ENCODE measurements around the gene MGMT. TPM values are rescaled to one million over a fixed set of nuclear protein-coding genes. Genes with fewer than 3 reads are reported as not detected.

The MGMT gene
- total and polyA plus RNA-seq, 4 donors = 28.2 to 79.1 (median 46.0) TPM

GRCh38 chr10:129771991-129772431 lies 305.0 kb downstream of the MGMT start:
- Histone ChIP-seq H3K9ac (ENCODE audit: low read depth in 1 of 2, low read length in 2 of 2) (no peak overlapping the region), H3K4me3 (ENCODE audit: low read depth in 1 of 3, low read length in 3 of 3) (no peak overlapping the region), H3K36me3 (ENCODE audit: control insufficient read depth in 4 of 4, insufficient read depth in 3 of 4, low read depth in 1 of 4, low read length in 3 of 4) (peaks cover 0 to 25% (median 8%) of the 10 kb centered on the region in 4 donors), H3K4me1 (ENCODE audit: control insufficient read depth in 4 of 4, insufficient read depth in 4 of 4, low read length in 3 of 4) (no peaks in the 10 kb centered on the region), H3K27ac (ENCODE audit: low read depth in 1 of 2, low read length in 2 of 2) (no peak overlapping the region), H3K27me3 (ENCODE audit: control insufficient read depth in 4 of 4, insufficient read depth in 4 of 4, low read length in 3 of 4) (no peaks in the 10 kb centered on the region), H3K9me3 (ENCODE audit: control insufficient read depth in 4 of 4, low read length in 3 of 4) (no peaks in the 10 kb centered on the region)
- TF ChIP-seq YY1 (IDR thresholded peaks at IDR 0.05) (no peak), RXRA (IDR thresholded peaks at IDR 0.05) (no peak), RAD21 (IDR thresholded peaks at IDR 0.05) (no peak), ZBTB33 (IDR thresholded peaks at IDR 0.05) (no peak), REST (IDR thresholded peaks at IDR 0.05) (no peak), NR2F2 (IDR thresholded peaks at IDR 0.05) (no peak), ATF3 (IDR thresholded peaks at IDR 0.05) (no peak), EGR1 (IDR thresholded peaks at IDR 0.05; ENCODE audit: low read depth in 2 of 2) (no peak), SP1 (IDR thresholded peaks at IDR 0.05) (no peak), HNF4A (conservative IDR thresholded peaks at IDR 0.05) (no peak), CTCF (IDR thresholded peaks at IDR 0.05; ENCODE audit: low read depth, low read length, missing input control) (no peak), JUND (IDR thresholded peaks at IDR 0.05) (no peak)
- no peak for DNase-seq (ENCODE audit: low spot score)
- WGBS = 97% methylated on average over 13 of the region's 13 CpGs

GRCh38 chr10:129772468-129773358 lies 305.7 kb downstream of the MGMT start:
- no peak for DNase-seq (ENCODE audit: low spot score)
- Histone ChIP-seq H3K27ac (ENCODE audit: low read depth in 1 of 2, low read length in 2 of 2) (no peak overlapping the region), H3K4me3 (ENCODE audit: low read depth in 1 of 3, low read length in 3 of 3) (no peak overlapping the region), H3K4me1 (ENCODE audit: control insufficient read depth in 4 of 4, insufficient read depth in 4 of 4, low read length in 3 of 4) (no peaks in the 10 kb centered on the region), H3K9me3 (ENCODE audit: control insufficient read depth in 4 of 4, low read length in 3 of 4) (no peaks in the 10 kb centered on the region), H3K36me3 (ENCODE audit: control insufficient read depth in 4 of 4, insufficient read depth in 3 of 4, low read depth in 1 of 4, low read length in 3 of 4) (peaks cover 0 to 21% (median 5%) of the 10 kb centered on the region in 4 donors), H3K27me3 (ENCODE audit: control insufficient read depth in 4 of 4, insufficient read depth in 4 of 4, low read length in 3 of 4) (no peaks in the 10 kb centered on the region), H3K9ac (ENCODE audit: low read depth in 1 of 2, low read length in 2 of 2) (no peak overlapping the region)
- TF ChIP-seq ZBTB33 (IDR thresholded peaks at IDR 0.05) = no peak
- no peak for TF ChIP-seq FOXA1 (IDR thresholded peaks at IDR 0.05)
- no peak for TF ChIP-seq ATF3 (IDR thresholded peaks at IDR 0.05)
- no peak for TF ChIP-seq GABPA (IDR thresholded peaks at IDR 0.05 in 1 of 2, conservative IDR thresholded peaks at IDR 0.05 in 1 of 2)
- no peak for TF ChIP-seq TAF1 (conservative IDR thresholded peaks at IDR 0.05)
- no peak for TF ChIP-seq NR2F2 (IDR thresholded peaks at IDR 0.05)
- no peak for TF ChIP-seq MAX (IDR thresholded peaks at IDR 0.05)
- no peak for TF ChIP-seq YY1 (IDR thresholded peaks at IDR 0.05)
- TF ChIP-seq RAD21 (IDR thresholded peaks at IDR 0.05) = no peak
- no peak for TF ChIP-seq CTCF (IDR thresholded peaks at IDR 0.05; ENCODE audit: low read depth, low read length, missing input control)
- no peak for TF ChIP-seq SP1 (IDR thresholded peaks at IDR 0.05)
- WGBS = 95% methylated on average over 17 of the region's 17 CpGs

Data from liver (tissue), 9 donors.